ENCODE results near the gene OR13A1.
"Not testable (repeated sequence)": the region's sequence is repeated elsewhere in the genome, so short reads cannot be mapped to it uniquely, and the experiment has no call there.

- TF ChIP-seq CTCF (IDR thresholded peaks at IDR 0.05; ENCODE audit: insufficient read depth, low read length, poor library complexity, severe bottlenecking); EZH2phosphoT487 (conservative IDR thresholded peaks at IDR 0.05; ENCODE audit: low read length): not testable (repeated sequence)
Observed at GRCh38 chr10:45346652-45347335, 31.4 kb upstream of the OR13A1 start.
